ENCODE results near the gene ARID1A.
A peak's percentile ranks its signal among the peaks of the same experiment; 100 is the strongest.

Gene ARID1A

DNA sequence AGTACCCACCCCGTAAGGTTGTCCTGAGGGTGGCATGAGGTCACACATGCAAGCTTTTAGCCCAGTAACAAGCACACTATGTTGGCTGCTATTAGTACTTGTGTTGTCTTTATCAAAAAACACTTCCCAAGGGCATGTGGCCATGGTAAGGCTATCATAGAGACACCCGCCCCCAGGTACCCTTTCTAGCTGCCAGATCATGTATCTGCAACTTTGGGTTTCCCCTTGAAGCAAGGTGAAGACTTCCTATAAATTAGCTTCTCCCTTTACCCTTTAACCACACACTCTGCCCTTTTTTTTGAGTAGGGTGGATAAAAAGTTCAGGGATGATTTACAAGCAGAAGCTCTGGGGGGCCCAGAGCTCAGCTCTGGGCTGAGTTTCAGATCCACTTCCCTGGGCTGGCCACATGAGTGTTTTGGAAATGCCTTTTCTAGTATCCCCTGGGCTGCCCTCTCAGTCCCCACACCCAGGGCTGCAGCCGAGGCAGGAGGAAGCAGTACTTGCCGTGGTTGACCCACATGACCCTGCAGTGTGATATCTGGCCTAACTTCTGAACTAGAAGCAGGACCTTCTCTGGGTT lies 132.7 kb downstream of the ARID1A start:
- TF ChIP-seq, protein P1, sequence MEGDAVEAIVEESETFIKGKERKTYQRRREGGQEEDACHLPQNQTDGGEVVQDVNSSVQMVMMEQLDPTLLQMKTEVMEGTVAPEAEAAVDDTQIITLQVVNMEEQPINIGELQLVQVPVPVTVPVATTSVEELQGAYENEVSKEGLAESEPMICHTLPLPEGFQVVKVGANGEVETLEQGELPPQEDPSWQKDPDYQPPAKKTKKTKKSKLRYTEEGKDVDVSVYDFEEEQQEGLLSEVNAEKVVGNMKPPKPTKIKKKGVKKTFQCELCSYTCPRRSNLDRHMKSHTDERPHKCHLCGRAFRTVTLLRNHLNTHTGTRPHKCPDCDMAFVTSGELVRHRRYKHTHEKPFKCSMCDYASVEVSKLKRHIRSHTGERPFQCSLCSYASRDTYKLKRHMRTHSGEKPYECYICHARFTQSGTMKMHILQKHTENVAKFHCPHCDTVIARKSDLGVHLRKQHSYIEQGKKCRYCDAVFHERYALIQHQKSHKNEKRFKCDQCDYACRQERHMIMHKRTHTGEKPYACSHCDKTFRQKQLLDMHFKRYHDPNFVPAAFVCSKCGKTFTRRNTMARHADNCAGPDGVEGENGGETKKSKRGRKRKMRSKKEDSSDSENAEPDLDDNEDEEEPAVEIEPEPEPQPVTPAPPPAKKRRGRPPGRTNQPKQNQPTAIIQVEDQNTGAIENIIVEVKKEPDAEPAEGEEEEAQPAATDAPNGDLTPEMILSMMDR (IDR thresholded peaks at IDR 0.05; ENCODE audit: insufficient read depth, low read depth, low read length, missing control alignments), result no peak
- peak; percentile 66 for DNase-seq (ENCODE audit: low read depth)
- H3K4me3 ChIP-seq (ENCODE audit: low read depth, low read length), result peak overlapping the region; percentile 65

DNA sequence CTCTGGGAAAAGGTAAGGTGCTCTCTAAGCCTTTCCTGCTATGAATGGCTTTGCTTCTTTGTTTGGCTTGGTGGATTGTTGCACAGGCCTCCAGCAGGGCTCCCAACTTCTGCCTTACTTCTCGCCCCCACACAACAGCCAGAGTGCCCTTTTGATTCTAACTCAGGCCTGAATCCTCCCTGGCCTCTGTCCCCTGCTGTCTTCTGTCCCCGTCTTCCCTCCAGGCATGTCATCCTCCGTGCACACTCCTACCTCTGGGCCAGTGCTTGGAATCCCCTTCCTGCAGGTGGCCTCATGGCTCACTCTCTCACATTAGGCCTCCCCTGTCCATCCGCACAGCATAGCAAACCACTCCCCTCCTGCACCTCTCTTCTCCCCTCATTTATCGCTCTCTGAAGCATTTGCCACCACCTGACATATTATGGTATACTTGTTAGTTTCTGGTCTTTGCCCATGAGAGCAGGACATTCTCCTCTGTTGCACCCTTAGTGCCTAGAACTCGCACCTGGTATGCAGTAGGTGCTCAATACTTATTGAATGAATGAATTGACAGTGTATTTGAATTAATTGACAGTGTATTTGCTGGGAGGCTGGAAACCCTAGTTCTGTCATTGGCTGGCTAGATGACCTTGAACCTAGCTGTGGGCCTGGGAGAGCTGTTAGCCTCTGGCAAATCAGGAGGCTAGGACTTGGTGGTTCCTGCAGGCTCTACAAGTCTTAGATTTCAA lies 133.5 kb downstream of the ARID1A start:
- H3K4me3 ChIP-seq (ENCODE audit: low read depth, low read length), result peak overlapping the region; percentile 65
- TF ChIP-seq, protein P1 (IDR thresholded peaks at IDR 0.05; ENCODE audit: insufficient read depth, low read depth, low read length, missing control alignments), result no peak

DNA sequence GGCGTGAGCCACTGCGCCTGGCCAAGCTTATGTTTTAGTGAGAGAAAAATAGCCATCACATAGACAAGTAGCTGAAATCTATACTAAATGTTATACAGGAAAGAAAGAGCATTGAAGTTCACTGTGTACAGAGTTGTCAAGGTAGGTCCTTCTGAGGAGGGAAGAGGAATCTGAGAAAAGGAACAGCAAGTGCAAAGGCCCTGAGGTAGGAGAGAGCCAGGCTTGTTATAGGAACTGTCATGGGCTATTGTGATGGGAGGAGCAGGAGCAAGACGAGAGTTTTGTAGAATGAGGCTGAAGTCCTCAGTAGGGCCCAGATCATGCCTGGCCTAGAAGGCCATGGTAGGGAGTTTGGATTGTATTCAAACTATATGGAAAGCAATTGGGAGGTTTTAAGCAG lies 135.2 kb downstream of the ARID1A start:
- no peak for DNase-seq (ENCODE audit: low read depth)
- no peak overlapping the region for H3K4me3 ChIP-seq (ENCODE audit: low read depth, low read length)
- TF ChIP-seq, protein P1 (IDR thresholded peaks at IDR 0.05; ENCODE audit: insufficient read depth, low read depth, low read length, missing control alignments), result no peak

More for the DNA sequence above, 133.5 kb downstream of the ARID1A start:
- no peak for DNase-seq (ENCODE audit: low read depth)

Measured in GM12865 (cell line).